RCC 7860 (cell line): ENCODE results near the gene CORO2B.
"Not testable (repeated sequence)": the region's sequence is repeated elsewhere in the genome, so short reads cannot be mapped to it uniquely, and the experiment has no call there.

ENCODE experiments used
- DNase-seq: peaks from one replicate; pipeline ENCODE4 v3.0.0-alpha.2; 2015; ENCODE audit warnings: low spot score
- FAIRE-seq: peaks from 2 replicates; lab custom pipeline; 2012; peaks lifted over from hg19 to GRCh38; lab: Jason Lieb, UNC

CORO2B gene

DNA sequence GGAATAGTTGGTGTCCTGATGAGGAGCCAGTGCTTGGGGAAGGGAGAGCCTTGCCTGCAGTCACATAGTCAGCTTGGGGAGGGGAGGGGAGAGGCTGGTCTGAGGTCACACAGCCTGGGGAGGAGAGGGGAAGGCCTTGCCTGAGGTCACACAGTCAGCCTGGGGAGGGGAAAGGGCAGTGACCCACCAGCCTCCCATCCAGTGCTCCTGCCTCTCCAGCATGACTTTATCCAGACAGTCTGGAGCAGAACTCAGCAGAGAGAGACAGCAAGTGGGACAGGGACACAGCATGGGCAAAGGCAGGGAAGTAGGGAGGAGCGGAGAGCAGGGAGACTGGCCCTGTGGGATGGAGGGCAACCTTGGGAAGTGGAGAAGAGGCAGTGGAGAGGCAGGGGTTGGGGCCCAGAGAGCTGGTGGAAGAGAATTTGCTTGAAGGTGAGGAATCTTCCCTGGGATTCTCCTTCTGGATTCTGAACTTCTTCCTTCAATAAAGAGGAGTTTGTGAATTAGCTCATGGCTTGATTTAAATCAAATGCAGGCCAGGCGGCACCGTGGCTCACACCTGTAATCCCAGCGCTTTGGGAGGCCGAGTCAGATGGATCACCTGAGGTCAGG is 64.5 kb downstream of the CORO2B start:
- FAIRE-seq (no peak), DNase-seq (no peak)

DNA sequence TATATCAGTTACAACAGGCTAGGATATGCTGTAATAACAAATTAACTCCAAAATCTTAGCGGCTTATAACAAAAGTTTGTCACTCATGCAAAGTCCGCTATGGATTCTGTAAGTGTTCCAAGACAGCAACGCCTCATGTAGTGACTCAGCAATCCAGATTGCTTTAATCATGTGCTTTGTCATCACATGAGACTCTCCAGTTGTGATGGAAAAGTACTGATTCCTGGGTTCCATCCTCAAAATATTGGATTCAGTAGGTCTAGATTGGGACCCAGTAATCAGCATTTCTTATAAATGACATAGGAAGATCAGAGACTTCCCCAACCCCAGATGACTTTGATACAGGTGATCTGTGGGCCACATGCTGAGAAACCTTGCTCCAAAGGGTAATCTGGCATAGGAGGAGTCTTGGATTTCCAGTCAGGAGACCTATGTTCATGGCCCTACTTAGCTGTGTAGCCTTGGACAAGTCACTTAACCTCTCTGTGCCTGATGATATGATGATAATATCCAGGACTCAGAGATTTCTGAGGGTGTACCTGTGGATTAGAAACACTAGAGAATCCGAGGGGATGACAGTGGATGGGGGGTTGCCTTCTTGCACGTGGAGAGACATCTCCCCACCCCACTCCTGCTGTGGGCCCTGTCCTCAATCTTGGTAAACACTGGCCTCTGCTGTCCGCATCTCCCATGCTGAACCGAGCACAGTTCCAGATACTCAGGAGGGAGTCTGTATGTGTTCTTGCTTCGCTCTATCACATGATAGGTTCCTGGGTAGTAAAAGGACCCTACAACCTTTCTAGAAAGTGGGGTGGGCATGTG is 65.5 kb downstream of the CORO2B start:
- FAIRE-seq, result no peak

DNA sequence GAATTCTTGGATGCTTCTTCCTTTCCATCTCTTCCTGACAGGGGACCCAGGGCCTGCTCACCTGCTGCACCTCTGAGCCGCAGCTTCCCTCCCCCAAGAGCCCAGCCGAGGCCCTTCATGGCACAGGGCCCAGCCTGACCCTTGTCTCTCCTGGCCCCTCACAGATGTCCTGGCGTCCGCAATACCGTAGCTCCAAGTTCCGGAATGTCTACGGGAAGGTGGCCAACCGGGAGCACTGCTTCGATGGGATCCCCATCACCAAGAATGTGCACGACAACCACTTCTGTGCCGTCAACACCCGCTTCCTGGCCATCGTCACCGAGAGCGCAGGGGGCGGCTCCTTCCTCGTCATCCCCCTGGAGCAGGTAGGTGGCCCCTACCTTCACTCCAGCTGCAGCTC is 66.2 kb downstream of the CORO2B start:
- FAIRE-seq, result no peak
- no peak for DNase-seq

More for the DNA sequence above, 65.5 kb downstream of the CORO2B start:
- DNase-seq, result peak; percentile 21

DNA sequence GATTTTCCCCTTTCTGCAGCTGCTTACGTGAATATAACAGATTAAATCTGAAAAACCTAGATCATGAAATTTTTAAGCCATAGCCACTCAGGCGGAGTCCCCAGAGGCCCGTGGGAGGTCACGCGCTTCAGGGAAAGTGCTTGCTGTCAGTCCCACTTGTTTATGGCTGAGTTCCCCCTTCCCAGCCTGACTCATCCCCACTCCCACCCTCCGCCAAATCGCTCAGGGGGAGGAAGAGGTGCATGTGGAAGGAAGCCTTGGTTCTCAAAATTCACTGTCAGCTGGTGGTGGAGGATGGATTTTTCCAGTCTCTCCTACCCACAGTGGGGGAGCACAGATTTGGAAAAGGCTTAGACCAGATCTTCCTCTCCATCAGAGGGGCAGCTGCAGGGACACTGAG is 67.4 kb downstream of the CORO2B start:
- no peak for FAIRE-seq
- no peak for DNase-seq

DNA sequence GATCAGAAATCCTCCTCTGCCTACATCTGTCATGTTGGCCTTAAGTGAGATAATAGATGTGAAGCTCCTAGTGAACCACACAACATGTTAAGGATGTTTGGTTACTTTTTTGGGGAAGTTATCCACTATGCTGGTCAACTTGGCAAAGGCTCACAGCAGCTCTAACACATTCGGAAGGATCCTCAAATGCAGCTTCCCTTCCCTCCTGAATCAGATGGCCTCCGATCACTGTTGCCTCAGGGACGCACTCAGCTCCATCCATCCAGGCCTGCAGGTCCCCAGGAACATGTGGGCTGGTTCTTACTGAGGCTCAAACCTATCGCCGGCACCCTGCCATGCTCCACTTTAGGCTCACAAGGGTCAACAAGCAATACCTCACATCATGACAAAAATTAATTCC is 67.9 kb downstream of the CORO2B start:
- FAIRE-seq, result no peak

DNA sequence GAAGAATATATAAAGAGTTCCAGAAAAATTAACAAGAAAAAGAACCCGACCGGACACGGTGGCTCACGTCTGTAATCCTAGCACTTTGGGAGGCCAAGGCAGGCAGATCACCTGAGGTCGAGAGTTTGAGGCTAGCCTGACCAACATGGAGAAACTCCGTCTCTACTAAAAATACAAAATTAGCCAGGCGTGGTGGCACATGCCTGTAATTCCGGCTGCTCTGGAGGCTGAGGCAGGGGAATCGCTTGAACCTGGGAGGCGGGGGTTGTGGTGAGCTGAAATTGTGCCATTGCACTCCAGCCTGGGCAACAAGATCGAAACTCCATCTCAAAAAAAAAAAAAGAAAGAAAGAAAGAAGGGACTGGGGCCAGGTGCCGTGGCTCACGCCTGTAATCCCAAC is 68.6 kb downstream of the CORO2B start:
- DNase-seq, FAIRE-seq: not testable (repeated sequence)

More for the DNA sequence above, 67.9 kb downstream of the CORO2B start:
- DNase-seq, result no peak

DNA sequence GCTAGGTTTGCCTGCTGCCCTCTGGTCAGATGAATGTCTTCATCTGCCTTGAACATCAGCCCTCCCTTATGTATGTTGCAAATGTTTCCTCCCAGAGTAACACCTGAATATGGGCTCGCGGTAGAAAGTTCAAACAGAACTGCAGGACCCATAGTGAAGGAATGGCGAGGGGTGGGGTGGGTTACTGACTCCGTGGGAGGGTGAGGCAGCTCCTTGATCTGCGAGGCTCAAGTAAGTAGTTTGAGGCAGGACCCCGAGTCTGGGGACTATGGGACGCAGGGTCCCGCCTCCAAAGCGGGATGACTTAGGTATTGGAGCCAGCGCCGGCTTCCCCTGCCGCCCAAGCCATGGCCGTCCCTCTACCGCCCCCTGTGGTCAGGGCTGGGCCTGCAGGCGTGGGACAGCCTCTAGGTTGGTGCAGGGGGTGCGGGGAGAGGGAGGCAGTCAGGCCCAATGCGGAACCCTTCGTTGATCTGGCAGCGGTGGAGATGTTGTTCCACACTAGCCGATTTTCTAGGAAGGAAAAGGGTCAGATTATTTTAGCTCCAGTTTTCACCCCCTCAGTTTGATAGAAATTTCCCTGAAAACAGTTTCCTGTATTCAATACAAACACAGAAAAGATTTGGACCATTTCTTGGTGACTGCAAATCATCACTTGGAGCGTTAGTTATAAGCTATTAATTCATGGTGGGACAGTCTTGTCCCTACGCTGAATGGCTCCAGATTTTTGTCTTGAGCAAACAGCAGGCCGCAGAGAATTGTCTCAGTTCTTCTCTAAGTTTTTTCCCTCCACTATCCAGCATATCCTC is 72.3 kb downstream of the CORO2B start:
- DNase-seq (no peak), FAIRE-seq (no peak)

DNA sequence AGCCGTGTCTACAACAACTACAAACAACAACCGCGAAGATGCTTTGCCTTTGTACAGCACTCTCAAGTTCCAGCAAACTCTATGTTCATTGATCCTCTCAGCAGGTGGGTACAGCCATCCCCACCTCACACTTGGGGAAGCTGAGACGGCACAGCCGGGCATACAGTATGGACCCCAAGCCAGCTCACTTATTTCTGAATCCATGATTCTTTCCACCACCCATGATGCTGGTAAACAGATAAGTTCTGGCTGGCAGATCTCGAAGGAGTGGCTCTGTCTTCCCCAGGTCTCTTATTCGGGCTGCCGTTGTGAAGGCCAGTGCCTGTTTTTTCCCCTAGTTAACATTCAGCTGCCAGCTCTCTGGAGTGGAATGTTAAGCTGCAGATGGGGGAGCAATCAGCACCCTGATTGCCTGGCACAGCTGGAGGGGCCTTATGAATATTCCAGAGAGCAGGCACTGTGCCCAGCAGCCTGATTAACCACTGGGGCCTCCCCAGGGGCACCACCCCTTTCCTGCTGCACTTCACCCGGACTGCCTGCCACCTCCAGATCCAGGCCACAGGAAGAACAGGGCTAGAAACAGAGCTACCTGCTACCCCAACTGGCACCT is 73.2 kb downstream of the CORO2B start:
- no peak for DNase-seq
- FAIRE-seq, result no peak

DNA sequence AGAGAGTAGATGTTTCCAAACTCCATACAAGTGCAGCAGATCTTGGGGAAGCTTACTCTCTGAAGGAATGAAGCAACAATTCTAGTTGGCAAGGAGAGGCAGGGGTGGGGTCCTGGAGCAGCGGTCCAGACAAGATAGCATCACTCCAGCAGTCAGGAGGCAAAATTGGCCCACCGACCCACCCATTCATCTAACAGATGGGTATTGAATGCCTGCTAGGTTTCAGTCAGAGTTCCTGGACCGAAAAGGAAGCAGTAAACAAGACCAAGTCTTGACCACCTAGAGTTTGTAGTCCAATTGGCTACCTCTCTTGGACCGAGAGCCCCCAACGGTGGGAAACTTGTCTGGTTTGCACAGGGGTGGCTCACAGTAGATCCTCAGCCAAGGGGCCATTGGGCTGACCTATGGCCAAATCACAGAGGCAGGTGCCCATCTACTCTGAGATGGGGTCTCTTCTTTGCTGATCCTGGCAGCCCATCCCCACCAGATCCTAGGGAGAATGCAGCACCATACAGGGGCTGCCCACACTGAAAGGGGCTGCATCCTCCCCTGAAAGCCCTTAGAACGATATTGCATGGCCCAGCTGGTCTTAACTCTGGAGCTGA is 74.3 kb downstream of the CORO2B start:
- FAIRE-seq, result no peak
- DNase-seq, result no peak

DNA sequence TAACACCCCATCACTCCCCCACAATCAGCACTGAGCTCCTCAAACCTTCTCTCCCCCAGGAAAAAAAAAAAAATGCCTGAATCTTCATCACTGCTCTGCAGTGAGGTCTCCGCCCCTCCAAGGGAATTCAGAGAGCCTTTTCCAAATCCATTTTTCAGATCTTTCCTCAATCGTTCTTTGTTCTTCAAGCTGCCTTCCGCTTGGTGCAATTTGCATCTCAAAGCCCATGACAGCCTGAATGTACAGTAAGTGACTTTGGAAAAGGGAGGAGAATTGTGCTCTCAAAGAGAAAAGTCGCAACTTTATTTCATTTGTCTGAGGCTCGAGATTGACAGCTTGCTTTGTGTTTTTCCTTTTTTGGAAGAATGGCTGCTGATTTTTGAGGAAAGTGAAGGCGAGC is 75.0 kb downstream of the CORO2B start:
- DNase-seq (no peak), FAIRE-seq (no peak)

DNA sequence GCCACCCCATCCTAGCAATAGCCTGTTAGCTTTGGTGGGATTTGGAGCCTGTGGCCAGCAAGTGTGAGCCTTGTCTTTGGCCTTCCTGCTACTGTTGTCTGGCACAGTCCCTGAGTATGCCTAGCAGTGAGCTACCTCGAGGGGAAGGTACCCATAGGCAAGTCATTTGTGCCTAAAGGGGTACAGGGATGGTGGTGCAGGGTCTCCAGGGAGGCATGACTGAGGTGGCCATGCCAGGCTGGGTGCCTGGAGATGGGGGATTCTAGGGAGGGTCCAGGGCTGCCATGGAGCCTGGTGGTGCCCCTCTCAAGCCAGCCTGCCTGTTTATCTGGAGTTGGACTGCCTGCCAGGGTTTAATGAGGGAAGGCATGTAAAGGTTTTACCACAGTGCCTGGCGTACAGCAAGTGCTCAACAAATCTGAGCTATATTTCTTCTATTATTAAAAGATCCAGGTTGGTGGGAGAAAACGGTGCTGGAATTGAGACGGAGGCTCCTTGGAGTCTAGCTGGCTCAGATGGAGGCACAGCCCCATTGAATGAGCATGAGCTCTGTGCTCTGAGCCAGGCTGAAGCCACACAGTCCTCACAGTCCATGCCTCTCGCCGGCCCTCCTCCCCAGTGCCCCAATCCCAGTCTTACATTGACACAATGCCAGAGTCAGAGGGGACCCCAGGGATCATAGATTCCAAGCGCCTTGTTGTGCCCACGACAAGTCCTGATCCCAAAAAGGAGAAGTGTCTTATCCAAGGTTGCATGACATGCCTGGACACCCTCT is 76.2 kb downstream of the CORO2B start:
- FAIRE-seq (no peak), DNase-seq (no peak)

DNA sequence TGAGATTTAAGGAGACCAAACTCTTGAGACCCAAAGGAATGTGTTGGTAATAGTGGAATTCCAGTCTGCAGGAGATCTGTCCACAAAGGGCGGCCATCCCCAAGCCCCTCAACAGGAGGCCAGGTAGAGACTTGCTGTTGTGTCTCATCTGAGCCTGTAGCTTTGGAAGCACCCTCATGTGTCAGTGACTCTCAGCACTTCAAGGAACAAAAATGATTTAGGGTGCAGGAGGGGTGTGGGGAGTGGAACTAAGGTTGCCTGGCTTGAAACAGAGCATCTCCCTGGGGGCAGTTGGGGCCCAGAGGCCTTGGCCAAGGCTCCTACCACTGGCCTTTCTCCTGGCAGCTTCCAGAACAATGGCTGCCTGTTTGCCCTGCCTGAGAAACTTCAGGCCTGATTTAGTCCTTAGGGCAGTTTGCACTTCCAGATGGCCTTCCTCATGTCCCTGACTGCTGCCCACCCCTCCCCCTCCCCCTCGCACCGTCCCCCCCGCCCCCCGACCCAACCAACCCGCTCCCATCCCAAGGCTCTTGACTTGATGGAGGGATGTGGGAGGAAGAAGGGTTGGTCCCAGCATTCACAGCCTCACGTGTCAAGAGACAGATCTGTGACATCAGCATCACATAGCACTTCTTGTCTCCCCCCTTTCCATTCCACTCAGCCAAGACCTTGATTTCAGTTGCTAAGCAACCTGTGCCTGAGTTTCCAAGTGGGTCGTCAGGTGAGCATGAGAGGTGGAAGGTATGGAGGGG is 77.1 kb downstream of the CORO2B start:
- FAIRE-seq, result no peak
- no peak for DNase-seq

DNA sequence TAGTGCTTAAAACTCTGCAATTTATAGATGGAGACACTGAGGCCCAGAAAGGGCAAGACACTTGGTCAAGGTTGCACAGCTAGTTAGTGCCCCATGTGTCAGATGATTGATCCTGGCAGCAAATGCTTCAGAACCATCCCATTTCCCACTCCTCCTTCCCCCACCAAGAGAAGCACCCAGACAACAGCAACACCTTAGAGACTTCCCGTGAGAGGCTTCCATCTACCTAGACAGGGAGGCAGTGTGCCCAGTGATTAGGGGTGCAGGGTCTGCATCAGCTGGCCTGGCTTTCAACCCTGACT is 77.6 kb downstream of the CORO2B start:
- FAIRE-seq (no peak), DNase-seq (no peak)

DNA sequence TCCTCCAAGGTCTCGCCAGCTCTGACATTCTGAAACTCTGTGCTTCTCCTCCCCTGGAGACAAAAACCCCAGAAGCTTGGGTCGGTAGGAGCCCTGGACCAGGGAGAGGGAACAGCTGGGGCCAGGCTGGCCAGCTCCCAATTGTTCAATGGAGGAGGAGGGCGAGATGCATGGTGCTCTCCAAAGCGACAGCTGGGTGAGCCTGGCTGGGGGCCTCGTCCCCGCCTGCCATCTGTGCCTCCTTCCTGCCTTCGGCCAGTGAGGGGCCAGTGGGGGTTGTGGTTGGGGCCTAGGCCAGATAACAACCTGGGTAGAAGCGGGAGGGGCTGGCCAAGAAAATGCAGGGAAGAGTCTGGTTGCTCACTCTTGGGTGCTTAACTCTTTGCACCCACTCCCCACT is 79.4 kb downstream of the CORO2B start:
- DNase-seq (no peak), FAIRE-seq (no peak)

DNA sequence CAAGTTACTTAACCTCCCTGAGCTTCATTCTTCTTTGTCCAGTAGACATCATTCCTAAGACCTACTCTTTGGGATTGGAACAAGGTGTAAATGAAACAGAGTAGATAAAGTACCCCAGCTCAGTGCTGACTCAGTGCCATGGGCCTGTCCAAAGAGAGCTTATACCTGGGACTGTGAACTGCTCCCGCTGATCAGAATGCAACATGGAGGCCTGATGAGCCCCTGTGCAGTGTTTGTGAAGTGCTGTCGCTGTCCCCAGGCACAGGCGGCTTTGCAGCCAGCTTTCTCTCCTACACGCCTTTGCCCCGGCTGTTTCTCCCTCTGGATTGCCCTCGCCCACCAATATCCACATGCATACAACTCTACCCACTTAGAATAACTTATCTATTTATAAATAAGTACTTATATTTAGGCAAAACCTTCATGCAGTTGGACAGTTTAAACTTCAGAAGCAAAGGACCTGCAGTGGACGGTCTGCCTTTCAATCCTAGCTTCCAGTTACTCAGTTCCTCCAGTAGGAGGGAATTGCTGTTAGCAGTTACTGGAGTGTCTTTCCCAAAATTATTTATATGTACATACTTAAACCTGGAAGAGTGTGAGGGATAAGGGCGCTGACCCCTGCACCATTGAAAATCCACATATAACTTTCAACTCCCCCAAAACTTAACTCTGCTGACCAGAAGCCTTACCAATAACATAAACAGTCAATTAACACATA is 80.0 kb downstream of the CORO2B start:
- no peak for FAIRE-seq
- no peak for DNase-seq

DNA sequence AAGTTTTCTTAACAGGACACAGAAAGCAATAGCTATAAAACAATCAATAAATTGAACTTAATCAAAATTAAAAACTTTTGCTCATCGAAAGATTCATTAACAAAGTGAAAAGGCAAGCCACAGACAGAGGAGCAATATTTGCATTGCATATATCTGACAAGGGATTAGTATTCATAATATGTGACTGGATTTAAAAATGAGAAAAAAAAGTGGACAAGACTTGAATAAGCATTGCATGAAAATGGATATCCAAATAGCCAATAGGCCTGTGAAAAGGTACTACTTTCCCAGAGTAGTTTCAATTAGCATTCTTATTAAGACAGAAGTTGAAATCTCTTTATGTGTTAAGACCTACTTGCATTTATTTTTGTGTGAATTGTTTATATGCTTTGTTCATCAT is 84.7 kb downstream of the CORO2B start:
- DNase-seq, result no peak
- FAIRE-seq, result no peak

DNA sequence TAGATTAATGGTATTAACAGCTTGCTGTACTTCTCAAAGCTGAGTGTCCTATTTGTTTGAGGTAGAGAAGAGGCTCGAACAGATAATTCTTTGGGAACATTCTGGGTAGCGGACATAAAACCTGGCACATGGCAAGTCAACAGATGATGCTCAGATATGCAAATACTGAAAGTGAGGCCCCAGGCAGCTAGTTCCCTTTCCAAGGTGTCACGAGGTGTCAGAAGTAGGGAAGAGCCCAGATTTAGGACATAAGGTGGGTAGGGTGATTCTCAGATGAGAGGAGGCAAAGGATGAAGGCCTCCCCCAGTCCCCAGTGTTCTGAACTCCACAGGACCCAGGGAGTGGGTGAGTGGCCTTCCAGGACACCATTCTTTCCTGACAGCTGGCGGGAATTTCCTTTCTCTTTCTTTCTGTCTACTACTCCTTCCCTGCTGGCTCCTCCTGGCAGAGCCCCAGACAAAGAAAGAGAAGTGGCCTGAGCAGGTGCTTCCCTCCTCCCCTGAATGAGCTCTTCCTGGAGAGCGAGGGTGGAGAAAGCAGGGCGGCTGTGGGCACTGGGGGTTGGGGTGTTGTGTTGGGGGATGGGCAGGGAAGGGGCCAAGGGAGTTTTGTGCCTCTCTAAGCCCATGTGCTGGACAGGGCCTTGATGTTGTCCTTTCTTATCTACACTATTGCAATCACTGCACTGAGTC is 87.5 kb downstream of the CORO2B start:
- DNase-seq (no peak), FAIRE-seq (no peak)

DNA sequence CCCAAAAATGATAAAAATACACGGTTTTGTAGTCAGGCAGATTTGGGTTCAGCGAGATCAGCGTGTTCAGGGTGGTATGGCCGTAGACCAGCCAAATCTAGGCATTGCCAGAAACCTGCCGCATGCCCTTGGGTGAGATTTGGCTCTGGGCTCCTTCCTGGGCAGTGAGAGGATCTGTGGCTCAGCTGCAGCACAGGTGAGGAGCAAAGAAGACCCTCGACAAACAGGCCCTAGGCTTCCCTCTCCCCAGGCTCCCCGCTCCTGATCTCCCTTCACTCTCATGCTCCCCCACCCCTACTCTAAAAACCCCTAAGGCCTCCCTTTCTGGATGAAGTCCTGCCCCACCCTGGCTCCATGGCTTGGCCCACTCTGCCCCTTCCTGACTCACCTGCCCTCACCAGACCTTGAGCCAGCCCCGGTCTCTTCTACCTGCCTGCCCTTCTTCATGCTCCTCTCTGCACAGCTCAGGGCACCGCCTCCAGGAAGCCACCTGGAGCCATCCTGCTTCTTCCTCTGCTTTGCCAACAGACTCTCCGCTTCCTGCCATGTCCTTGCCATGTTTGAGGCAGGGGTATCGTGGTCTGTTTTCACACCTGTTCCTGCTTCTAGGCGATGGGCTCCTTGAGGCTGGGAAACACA is 88.1 kb downstream of the CORO2B start:
- no peak for FAIRE-seq
- DNase-seq, result no peak
